IMR-90 (cell line): ENCODE results near the gene LDAH. TPM values are rescaled to one million over a fixed set of nuclear protein-coding genes. Genes with fewer than 3 reads are reported as not detected.
A peak's percentile ranks its signal among the peaks of the same experiment; 100 is the strongest.

Experiments
- ATAC-seq: fragments of 200-7000 bp; cut with Tn5 transposase; 2 replicates; pipeline ENCODE4 v1.9.1; 2020; ENCODE audit warnings: low read depth, mild to moderate bottlenecking, moderate library complexity
- BruUV-seq: library from RNA; stranded (reverse); fragments of 400-500 nt; replicated peaks from 2 replicates; lab custom pipeline; 2021; lab: Mats Ljungman, UMichigan
- CTCF ChIA-PET: fragments of 300-600 bp; formaldehyde crosslinking; extraction: SDS; loops from one replicate; lab custom pipeline; 2021; ENCODE audit warnings: antibody characterized with exemption; lab: Yijun Ruan, JAX
- POLR2A ChIA-PET: fragments of 300-600 bp; sonication (Branson Sonifier 250); formaldehyde crosslinking; loops from one replicate; lab custom pipeline; 2022; ENCODE audit warnings: antibody characterized with exemption; ENCODE audit not compliant: unreplicated experiment; lab: Charles Lee
- DNase-seq: peaks from one replicate; pipeline ENCODE4 v3.0.0; 2013
- H2AFZ ChIP-seq: replicated peaks from 2 replicates; pipeline ENCODE3; 2013; ENCODE audit warnings: low read length, mild to moderate bottlenecking; ENCODE audit not compliant: poor library complexity
- H2AK5ac ChIP-seq: 2 replicates; pipeline ENCODE4 v1.6.1; 2013; ENCODE audit warnings: low read depth, low read length, inconsistent platforms
- H2AK9ac ChIP-seq: replicated peaks from 2 replicates; pipeline ENCODE3; 2013; ENCODE audit warnings: mild to moderate bottlenecking, low read depth, low read length, moderate library complexity; ENCODE audit not compliant: poor library complexity
- H2BK120ac ChIP-seq: 2 replicates; pipeline ENCODE4 v1.6.1; 2013; ENCODE audit warnings: low read depth, low read length, inconsistent platforms
- H2BK15ac ChIP-seq: 3 replicates; pipeline ENCODE4 v1.6.1; 2013; ENCODE audit warnings: low read depth, low read length, inconsistent platforms
- H2BK20ac ChIP-seq: 2 replicates; pipeline ENCODE4 v1.6.1; 2013; ENCODE audit warnings: low read depth, mild to moderate bottlenecking, inconsistent platforms, low read length, moderate library complexity
- H2BK5ac ChIP-seq: 2 replicates; pipeline ENCODE4 v1.6.1; 2013; ENCODE audit warnings: mild to moderate bottlenecking, low read depth, low read length, inconsistent platforms; ENCODE audit not compliant: poor library complexity, severe bottlenecking
- H3K14ac ChIP-seq: replicated peaks from 2 replicates; pipeline ENCODE4 v1.6.1; 2013; ENCODE audit warnings: low read depth, low read length, inconsistent platforms
- H3K18ac ChIP-seq: 2 replicates; pipeline ENCODE4 v1.6.1; 2013; ENCODE audit warnings: low read depth, low read length, control low read depth
- H3K23ac ChIP-seq: 2 replicates; pipeline ENCODE4 v1.6.1; 2013; ENCODE audit warnings: low read depth, low read length, inconsistent platforms
- H3K27ac ChIP-seq: 2 replicates; pipeline ENCODE4 v1.5.1; 2013; ENCODE audit warnings: mild to moderate bottlenecking, control low read depth, low read length; ENCODE audit not compliant: insufficient read depth
- H3K27me3 ChIP-seq: 2 replicates; pipeline ENCODE4 v1.6.1; 2013; ENCODE audit warnings: low read length; ENCODE audit not compliant: control insufficient read depth, insufficient read depth
- H3K36me3 ChIP-seq: 2 replicates; pipeline ENCODE4 v1.6.1; 2013; ENCODE audit warnings: low read length, mixed read lengths; ENCODE audit not compliant: control insufficient read depth, insufficient read depth
- H3K4ac ChIP-seq: 2 replicates; pipeline ENCODE4 v1.6.1; 2013; ENCODE audit warnings: low read depth, low read length, inconsistent platforms
- H3K4me1 ChIP-seq: 2 replicates; pipeline ENCODE4 v1.6.1; 2013; ENCODE audit warnings: low read length, mixed read lengths; ENCODE audit not compliant: control insufficient read depth, insufficient read depth
- H3K4me2 ChIP-seq: 2 replicates; pipeline ENCODE4 v1.6.1; 2013; ENCODE audit warnings: low read depth, mild to moderate bottlenecking, control low read depth, low read length, moderate library complexity
- H3K4me3 ChIP-seq: 2 replicates; pipeline ENCODE4 v1.5.1; 2013; ENCODE audit warnings: low read depth, mild to moderate bottlenecking, control low read depth, low read length, moderate library complexity; ENCODE audit not compliant: insufficient read depth
- H3K56ac ChIP-seq: 2 replicates; pipeline ENCODE4 v1.6.1; 2013; ENCODE audit warnings: low read length, inconsistent platforms; ENCODE audit not compliant: insufficient read depth; ENCODE audit errors: extremely low read depth
- H3K79me1 ChIP-seq, 2 experiments: 2 replicates each; pipeline ENCODE4 v1.6.1; 2013; ENCODE audit warnings: low read length in 2 of 2, inconsistent platforms in 1 of 2, low read depth in 1 of 2
- H3K9ac ChIP-seq: 2 replicates; pipeline ENCODE4 v1.6.1; 2013; ENCODE audit warnings: low read depth, low read length, control low read depth
- H3K9me1 ChIP-seq: 2 replicates; pipeline ENCODE4 v1.6.1; 2013; ENCODE audit warnings: low read length, inconsistent platforms; ENCODE audit not compliant: insufficient read depth
- H3K9me3 ChIP-seq: 2 replicates; pipeline ENCODE4 v1.6.1; 2013; ENCODE audit warnings: low read length; ENCODE audit not compliant: control insufficient read depth, insufficient read depth
- H4K20me1 ChIP-seq: 2 replicates; pipeline ENCODE4 v1.6.1; 2013; ENCODE audit warnings: low read length, inconsistent platforms; ENCODE audit not compliant: insufficient read depth
- H4K5ac ChIP-seq: 2 replicates; pipeline ENCODE4 v1.6.1; 2013; ENCODE audit warnings: mild to moderate bottlenecking, low read depth, low read length, control low read depth
- H4K8ac ChIP-seq, 2 experiments: 2 replicates each; pipeline ENCODE4 v1.6.1; 2013; ENCODE audit warnings: low read depth in 2 of 2, low read length in 2 of 2, control low read depth in 1 of 2, inconsistent platforms in 1 of 2
- H4K91ac ChIP-seq: 2 replicates; pipeline ENCODE4 v1.6.1; 2013; ENCODE audit warnings: low read depth, low read length, inconsistent platforms; ENCODE audit not compliant: insufficient read depth
- BHLHE40 ChIP-seq: fragments of 150-350 bp; IDR thresholded peaks from 2 replicates; pipeline ENCODE4 v1.6.1; 2016; ENCODE audit warnings: mild to moderate bottlenecking, low read depth, low read length
- CEBPB ChIP-seq: IDR thresholded peaks from 2 replicates; pipeline ENCODE4 v1.6.1; 2012; ENCODE audit warnings: low read depth, low read length, improper control_type of control experiment
- CHD1 ChIP-seq: IDR thresholded peaks from 2 replicates; pipeline ENCODE4 v1.6.1; 2012; ENCODE audit warnings: low read depth, low read length, improper control_type of control experiment
- FOS ChIP-seq: fragments of 150-350 bp; IDR thresholded peaks from 2 replicates; pipeline ENCODE4 v1.6.1; 2016; ENCODE audit warnings: low read depth, low read length
- MAFK ChIP-seq: IDR thresholded peaks from 2 replicates; pipeline ENCODE4 v1.6.1; 2012; ENCODE audit warnings: low read depth, low read length, improper control_type of control experiment
- MAZ ChIP-seq: IDR thresholded peaks from 2 replicates; pipeline ENCODE4 v1.6.1; 2012; ENCODE audit warnings: low read depth, mild to moderate bottlenecking, low read length, improper control_type of control experiment, moderate library complexity, borderline replicate concordance
- MXI1 ChIP-seq: IDR thresholded peaks from 2 replicates; pipeline ENCODE4 v1.6.1; 2012; ENCODE audit warnings: low read depth, mild to moderate bottlenecking, low read length, moderate library complexity, borderline replicate concordance
- NFE2L2 ChIP-seq: fragments of 150-350 bp; IDR thresholded peaks from 2 replicates; pipeline ENCODE4 v1.6.1; 2016; ENCODE audit warnings: low read depth, mild to moderate bottlenecking, low read length
- POLR2A ChIP-seq: IDR thresholded peaks from 2 replicates; pipeline ENCODE4 v1.6.1; 2012; ENCODE audit warnings: mild to moderate bottlenecking, low read depth, low read length
- RAD21 ChIP-seq: IDR thresholded peaks from 2 replicates; pipeline ENCODE4 v1.6.1; 2012; ENCODE audit warnings: low read length, improper control_type of control experiment
- RCOR1 ChIP-seq: IDR thresholded peaks from 2 replicates; pipeline ENCODE4 v1.6.1; 2012; ENCODE audit warnings: mild to moderate bottlenecking, low read length, improper control_type of control experiment; ENCODE audit not compliant: insufficient replicate concordance
- RFX5 ChIP-seq: IDR thresholded peaks from 2 replicates; pipeline ENCODE4 v1.8.0; 2012; ENCODE audit warnings: low read depth, mild to moderate bottlenecking, low read length, moderate library complexity
- SMC3 ChIP-seq: fragments of 150-350 bp; IDR thresholded peaks from 2 replicates; pipeline ENCODE4 v1.6.1; 2016; ENCODE audit warnings: low read depth, mild to moderate bottlenecking, antibody characterized with exemption, low read length, moderate library complexity
- WGBS, 2 experiments: methylation state at CpG; one replicate each; pipeline versions ENCODE4 v1.1.5 to v1.1.7; 2013; ENCODE audit warnings: missing lambda C conversion rate in 2 of 2; ENCODE audit not compliant: insufficient read length in 1 of 2; ENCODE audit errors: extremely low coverage in 2 of 2; 5-methylcytosine and 5-hydroxymethylcytosine counted together
- dilution Hi-C: fragments of 300-500 bp; cut with HindIII; formaldehyde crosslinking; loops from one replicate; pipeline ENCODE4 v1.14.3; 2018; ENCODE audit warnings: low sequenced_read_pairs; ENCODE audit not compliant: unreplicated experiment
- in situ Hi-C: fragments of 300-500 bp; cut with MboI; formaldehyde crosslinking; loops from 3 replicates; pipeline ENCODE4 v1.14.3; 2019; ENCODE audit warnings: low sequenced_read_pairs, inconsistent platforms, mixed read lengths
- intact Hi-C: fragments of 100-400 bp; cut with micrococcal nuclease; formaldehyde crosslinking; loops from 2 replicates; pipeline ENCODE4 v1.10.0; 2022
- polyA plus RNA-seq, 3 experiments: library from polyadenylated mRNA; depleted of rRNA; stranded (reverse); fragments of >200 nt; gene quantifications; 2 replicates each; pipeline ENCODE4 v1.2.3, GENCODE V29; 2012; ENCODE audit warnings: low replicate concordance in 1 of 3
- total RNA-seq: library from RNA; depleted of rRNA; stranded (reverse); fragments of >200 nt; gene quantifications from 2 replicates; pipeline ENCODE4 v1.2.3, GENCODE V29; 2012
- TF ChIP-seq, protein P1 (sequence below): fragments of 150-350 bp; IDR thresholded peaks from 2 replicates; pipeline ENCODE4 v1.6.1; 2016; ENCODE audit warnings: low read depth, mild to moderate bottlenecking, low read length, moderate library complexity, borderline replicate concordance
- TF ChIP-seq, protein P2 (sequence below): conservative IDR thresholded peaks from 2 replicates; pipeline ENCODE4 v1.5.1; 2012; ENCODE audit warnings: mild to moderate bottlenecking, low read depth, low read length, improper control_type of control experiment
- TF ChIP-seq, protein P3 (sequence below): fragments of 150-350 bp; IDR thresholded peaks from 2 replicates; pipeline ENCODE4 v1.6.1; 2017; ENCODE audit warnings: mild to moderate bottlenecking, antibody characterized with exemption, low read length, low read depth

The LDAH gene
- total and polyA plus RNA-seq, 2 of the 4 experiments (the other 2 are of a cell fraction): 12.1 to 31.7 TPM

DNA sequence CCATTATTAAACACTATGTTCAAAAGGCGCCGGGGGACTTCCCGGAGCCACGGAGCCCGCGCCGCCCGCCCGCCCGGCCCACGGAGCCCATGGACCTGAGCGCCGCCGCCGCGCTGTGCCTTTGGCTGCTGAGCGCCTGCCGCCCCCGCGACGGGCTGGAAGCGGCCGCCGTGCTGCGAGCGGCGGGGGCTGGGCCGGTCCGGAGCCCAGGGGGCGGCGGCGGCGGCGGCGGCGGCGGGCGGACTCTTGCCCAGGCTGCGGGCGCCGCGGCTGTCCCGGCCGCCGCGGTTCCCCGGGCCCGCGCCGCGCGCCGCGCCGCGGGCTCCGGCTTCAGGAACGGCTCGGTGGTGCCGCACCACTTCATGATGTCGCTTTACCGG lies 155.8 kb downstream of the LDAH start:
- peaks cover 95% of the 10 kb centered on the region for H3K27me3 ChIP-seq
- no peak overlapping the region for H3K9ac ChIP-seq
- no peak overlapping the region for H2BK5ac ChIP-seq
- no peak overlapping the region for H3K18ac ChIP-seq
- peaks cover 3% of the 10 kb centered on the region; the same call in 1 of the 2 replicates for H3K4me1 ChIP-seq
- peak overlapping the region; percentile 64 for H3K4me2 ChIP-seq
- peak overlapping the region; percentile 75 for H2AFZ ChIP-seq
- H4K5ac ChIP-seq: no peak overlapping the region
- H3K9me3 ChIP-seq: peaks cover 12% of the 10 kb centered on the region; the same call in 1 of the 2 replicates
- no peak overlapping the region for H2BK20ac ChIP-seq
- H3K36me3 ChIP-seq: no peaks in the 10 kb centered on the region
- no peak overlapping the region for H2AK5ac ChIP-seq
- dilution Hi-C loops (no loop called here), in situ Hi-C loops (loop anchor here (25.0 kb wide), 1 partner anchor 1095 kb away; no protein-coding TSS in a partner anchor), intact Hi-C loops (no loop called here)
- no peak overlapping the region for H3K14ac ChIP-seq
- H2AK9ac ChIP-seq: peak overlapping the region; percentile 76
- peak; percentile 33 for ATAC-seq
- peak overlapping the region; percentile 20; the same call in 1 of the 2 replicates for H3K4me3 ChIP-seq
- no peak for DNase-seq
- no peak overlapping the region for H3K27ac ChIP-seq
- no TSS peak for BruUV-seq
- H3K56ac ChIP-seq: no peak overlapping the region
- 1% methylated on average over 40 of the region's 62 CpGs; no CpG with 5 or more reads in 1 of the 2 experiments for WGBS, 2 experiments
- ChIA-PET CTCF (no interaction called here), POLR2A (no interaction called here)
- H4K8ac ChIP-seq: no peak overlapping the region
- no peak overlapping the region for H4K91ac ChIP-seq
- H2BK120ac ChIP-seq: no peak overlapping the region
- H4K20me1 ChIP-seq: peaks cover 16% of the 10 kb centered on the region
- TF ChIP-seq RAD21 (no peak), RCOR1 (no peak), MAFK (no peak), FOS (no peak), MXI1 (no peak), SMC3 (no peak), POLR2A (no peak), RFX5 (no peak), BHLHE40 (no peak), NFE2L2 (no peak), MAZ (no peak), CHD1 (no peak), CEBPB (no peak)
- TF ChIP-seq, protein P1, sequence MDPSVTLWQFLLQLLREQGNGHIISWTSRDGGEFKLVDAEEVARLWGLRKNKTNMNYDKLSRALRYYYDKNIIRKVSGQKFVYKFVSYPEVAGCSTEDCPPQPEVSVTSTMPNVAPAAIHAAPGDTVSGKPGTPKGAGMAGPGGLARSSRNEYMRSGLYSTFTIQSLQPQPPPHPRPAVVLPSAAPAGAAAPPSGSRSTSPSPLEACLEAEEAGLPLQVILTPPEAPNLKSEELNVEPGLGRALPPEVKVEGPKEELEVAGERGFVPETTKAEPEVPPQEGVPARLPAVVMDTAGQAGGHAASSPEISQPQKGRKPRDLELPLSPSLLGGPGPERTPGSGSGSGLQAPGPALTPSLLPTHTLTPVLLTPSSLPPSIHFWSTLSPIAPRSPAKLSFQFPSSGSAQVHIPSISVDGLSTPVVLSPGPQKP: no peak
- TF ChIP-seq, protein P2, sequence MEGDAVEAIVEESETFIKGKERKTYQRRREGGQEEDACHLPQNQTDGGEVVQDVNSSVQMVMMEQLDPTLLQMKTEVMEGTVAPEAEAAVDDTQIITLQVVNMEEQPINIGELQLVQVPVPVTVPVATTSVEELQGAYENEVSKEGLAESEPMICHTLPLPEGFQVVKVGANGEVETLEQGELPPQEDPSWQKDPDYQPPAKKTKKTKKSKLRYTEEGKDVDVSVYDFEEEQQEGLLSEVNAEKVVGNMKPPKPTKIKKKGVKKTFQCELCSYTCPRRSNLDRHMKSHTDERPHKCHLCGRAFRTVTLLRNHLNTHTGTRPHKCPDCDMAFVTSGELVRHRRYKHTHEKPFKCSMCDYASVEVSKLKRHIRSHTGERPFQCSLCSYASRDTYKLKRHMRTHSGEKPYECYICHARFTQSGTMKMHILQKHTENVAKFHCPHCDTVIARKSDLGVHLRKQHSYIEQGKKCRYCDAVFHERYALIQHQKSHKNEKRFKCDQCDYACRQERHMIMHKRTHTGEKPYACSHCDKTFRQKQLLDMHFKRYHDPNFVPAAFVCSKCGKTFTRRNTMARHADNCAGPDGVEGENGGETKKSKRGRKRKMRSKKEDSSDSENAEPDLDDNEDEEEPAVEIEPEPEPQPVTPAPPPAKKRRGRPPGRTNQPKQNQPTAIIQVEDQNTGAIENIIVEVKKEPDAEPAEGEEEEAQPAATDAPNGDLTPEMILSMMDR: no peak
- TF ChIP-seq, protein P3, sequence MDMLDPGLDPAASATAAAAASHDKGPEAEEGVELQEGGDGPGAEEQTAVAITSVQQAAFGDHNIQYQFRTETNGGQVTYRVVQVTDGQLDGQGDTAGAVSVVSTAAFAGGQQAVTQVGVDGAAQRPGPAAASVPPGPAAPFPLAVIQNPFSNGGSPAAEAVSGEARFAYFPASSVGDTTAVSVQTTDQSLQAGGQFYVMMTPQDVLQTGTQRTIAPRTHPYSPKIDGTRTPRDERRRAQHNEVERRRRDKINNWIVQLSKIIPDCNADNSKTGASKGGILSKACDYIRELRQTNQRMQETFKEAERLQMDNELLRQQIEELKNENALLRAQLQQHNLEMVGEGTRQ: no peak
- no peaks in the 10 kb centered on the region for H3K79me1 ChIP-seq
- no peak overlapping the region for H3K4ac ChIP-seq
- no peaks in the 10 kb centered on the region for H3K9me1 ChIP-seq
- no peak overlapping the region for H3K23ac ChIP-seq
- H2BK15ac ChIP-seq: no peak overlapping the region
